Esophagus (tissue), 2 donors: ENCODE data around the gene KCTD1. TPM values are rescaled to one million over a fixed set of nuclear protein-coding genes. Genes with fewer than 3 reads are reported as not detected.
A peak's percentile ranks its signal among the peaks of the same experiment; 100 is the strongest.

Experiments used
- H3K27ac ChIP-seq, 2 donors: one replicate each; pipeline ENCODE4 v1.5.1; 2013; ENCODE audit warnings: low read depth in 2 of 2, mild to moderate bottlenecking in 2 of 2, inconsistent platforms in 1 of 2, low read length in 1 of 2, moderate library complexity in 1 of 2
- H3K27me3 ChIP-seq, 2 donors: one replicate each; pipeline ENCODE4 v1.6.1; 2013; ENCODE audit warnings: low read length in 2 of 2, control low read depth in 1 of 2, mild to moderate bottlenecking in 1 of 2; ENCODE audit not compliant: insufficient read depth in 2 of 2, control insufficient read depth in 1 of 2
- H3K36me3 ChIP-seq, 2 donors: one replicate each; pipeline ENCODE4 v1.6.1; 2013; ENCODE audit warnings: low read length in 1 of 2; ENCODE audit not compliant: control insufficient read depth in 2 of 2, insufficient read depth in 2 of 2
- H3K4me1 ChIP-seq, 2 donors: one replicate each; pipeline ENCODE4 v1.6.1; 2013; ENCODE audit warnings: low read length in 1 of 2; ENCODE audit not compliant: control insufficient read depth in 2 of 2, insufficient read depth in 2 of 2
- H3K4me3 ChIP-seq, 2 donors: one replicate each; pipeline ENCODE4 v1.5.1; 2013; ENCODE audit warnings: low read length in 2 of 2, mild to moderate bottlenecking in 2 of 2, low read depth in 1 of 2, moderate library complexity in 1 of 2
- H3K9me3 ChIP-seq, 2 donors: one replicate each; pipeline ENCODE4 v1.6.1; 2013; ENCODE audit warnings: mild to moderate bottlenecking in 2 of 2, low read depth in 1 of 2, low read length in 1 of 2, moderate library complexity in 1 of 2; ENCODE audit not compliant: control insufficient read depth in 2 of 2, insufficient read depth in 1 of 2
- WGBS, 2 donors: extraction: QIAGEN DNeasy Blood & Tissue Kit; methylation state at CpG; one replicate each; pipeline ENCODE4 v1.1.7; 2013; 5-methylcytosine and 5-hydroxymethylcytosine counted together
- polyA plus RNA-seq, 2 donors: library from polyadenylated mRNA; stranded (reverse); fragments of 200-250 nt; gene quantifications; one replicate each; pipeline ENCODE4 v1.2.3, GENCODE V29; 2013
- donor health status: healthy with polysubstance abuse.
- donor health status: Bipolar disorder and iron deficiency.

The KCTD1 gene
- polyA plus RNA-seq, 2 donors = 47.4 to 51.8 TPM

DNA sequence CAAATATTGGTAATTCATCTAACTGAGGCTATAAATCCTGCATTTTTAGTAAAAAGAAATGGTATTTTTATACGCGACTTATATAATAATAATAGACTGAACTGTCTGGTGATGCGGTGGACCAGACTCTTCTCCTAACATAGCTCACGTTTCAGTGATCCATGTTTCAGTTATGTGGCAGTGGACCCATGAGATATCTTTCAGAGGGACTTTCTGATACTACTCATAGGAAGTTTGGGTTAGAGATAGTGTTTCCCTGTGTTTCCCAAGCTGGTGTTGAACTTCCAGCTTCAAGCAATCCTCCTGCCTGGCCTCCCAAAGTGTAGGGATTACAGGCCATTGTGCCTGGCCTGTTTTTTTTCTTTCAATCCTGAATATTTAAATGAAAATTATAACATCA is 59.2 kb downstream of the KCTD1 start:
- peaks cover 0 to 3% of the 10 kb centered on the region in 2 donors for H3K36me3 ChIP-seq
- H3K9me3 ChIP-seq = no peaks in the 10 kb centered on the region
- no peaks in the 10 kb centered on the region for H3K27me3 ChIP-seq
- H3K27ac ChIP-seq = no peak overlapping the region
- peaks cover 2 to 6% of the 10 kb centered on the region in 2 donors for H3K4me1 ChIP-seq
- 92 to 93% methylated on average over 4 of the region's 4 CpGs for WGBS, 2 donors
- no peak overlapping the region for H3K4me3 ChIP-seq

DNA sequence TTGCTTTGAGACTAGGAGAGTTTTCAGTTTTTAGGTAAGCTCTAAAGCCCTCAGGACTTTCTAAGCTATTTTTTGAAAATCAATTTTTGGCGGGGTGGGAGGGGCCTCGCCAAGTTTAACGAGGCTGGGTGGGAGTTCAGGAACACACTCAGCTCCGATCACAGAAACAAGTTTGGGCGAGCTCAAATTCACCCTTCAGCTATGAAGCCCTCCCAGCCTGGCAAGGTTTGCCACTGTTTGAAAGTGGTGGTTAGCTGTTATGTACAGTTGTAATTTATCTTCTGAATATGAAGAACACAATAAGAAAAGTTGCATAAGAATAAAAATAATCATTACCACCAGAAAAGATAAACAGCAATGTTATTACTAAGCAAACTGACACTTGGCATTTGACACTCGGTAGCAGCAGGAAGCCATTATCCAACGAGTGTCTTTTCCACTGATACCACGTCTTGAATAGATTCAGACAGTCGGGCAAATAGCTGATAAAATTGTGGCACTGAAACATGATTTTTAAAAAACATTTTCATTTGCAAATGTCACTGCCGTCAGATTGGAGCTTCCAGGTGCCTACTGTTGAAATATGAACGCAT is 59.8 kb downstream of the KCTD1 start:
- peak overlapping the region in 1 of 2 donors; percentile 28 for H3K27ac ChIP-seq
- 45 to 54% methylated on average over 11 of the region's 11 CpGs for WGBS, 2 donors

DNA sequence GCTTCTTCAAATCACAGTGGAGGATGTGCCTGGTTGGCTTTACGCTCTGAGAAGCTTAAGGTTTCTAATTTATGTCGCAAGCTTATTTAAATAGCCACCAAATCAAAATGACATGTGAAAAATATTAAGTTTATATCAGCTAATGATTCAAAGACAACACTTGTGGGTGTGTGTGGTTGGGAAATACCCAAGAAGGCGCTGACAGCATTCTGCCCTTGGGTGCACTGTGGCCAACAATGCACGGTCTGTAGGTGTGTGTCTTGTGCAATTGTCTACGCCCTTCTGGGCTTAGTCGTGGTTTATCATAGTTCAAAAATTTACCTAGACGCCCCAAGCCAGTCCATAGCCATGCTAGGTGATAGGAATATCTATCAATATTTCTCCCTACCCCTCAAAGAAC is 60.9 kb downstream of the KCTD1 start:
- Histone ChIP-seq H3K4me3 (no peak overlapping the region), H3K9me3 (no peaks in the 10 kb centered on the region), H3K36me3 (peaks cover 0 to 3% of the 10 kb centered on the region in 2 donors), H3K27ac (peak overlapping the region; percentile 24 to 36), H3K27me3 (no peaks in the 10 kb centered on the region), H3K4me1 (peaks cover 3 to 6% of the 10 kb centered on the region in 2 donors)
- 40 to 55% methylated on average over 7 of the region's 7 CpGs for WGBS, 2 donors

More for the DNA sequence above, 59.8 kb downstream of the KCTD1 start:
- H3K36me3 ChIP-seq = peaks cover 0 to 3% of the 10 kb centered on the region in 2 donors
- H3K27me3 ChIP-seq = no peaks in the 10 kb centered on the region
- no peaks in the 10 kb centered on the region for H3K9me3 ChIP-seq
- H3K4me3 ChIP-seq = no peak overlapping the region
- H3K4me1 ChIP-seq = peaks cover 2 to 6% of the 10 kb centered on the region in 2 donors

DNA sequence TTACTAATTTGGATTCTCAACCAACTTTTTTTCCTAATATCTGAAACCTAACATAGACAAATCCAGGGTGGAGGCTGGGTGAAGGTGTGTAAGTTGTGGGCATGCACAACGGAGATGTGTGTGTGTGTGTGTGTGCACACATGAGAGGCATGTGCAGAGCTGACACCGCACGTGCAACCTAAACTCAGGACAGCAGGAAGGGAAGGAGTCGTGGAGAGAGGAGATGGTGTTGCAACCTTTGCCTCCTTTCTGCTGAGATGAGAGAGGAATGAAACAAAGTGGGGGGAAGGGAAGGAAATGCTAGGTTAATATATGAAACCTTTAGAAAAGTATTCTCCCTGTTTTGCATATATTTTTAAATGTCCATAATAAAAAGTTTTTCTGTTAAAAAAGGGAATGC is 64.7 kb downstream of the KCTD1 start:
- no peaks in the 10 kb centered on the region for H3K27me3 ChIP-seq
- 84% methylated on average over 4 of the region's 4 CpGs for WGBS, 2 donors
- no peak overlapping the region for H3K4me3 ChIP-seq
- H3K9me3 ChIP-seq = no peaks in the 10 kb centered on the region
- H3K27ac ChIP-seq = no peak overlapping the region
- peaks cover 2 to 3% of the 10 kb centered on the region in 2 donors for H3K36me3 ChIP-seq
- H3K4me1 ChIP-seq = peaks cover 2 to 5% of the 10 kb centered on the region in 2 donors

DNA sequence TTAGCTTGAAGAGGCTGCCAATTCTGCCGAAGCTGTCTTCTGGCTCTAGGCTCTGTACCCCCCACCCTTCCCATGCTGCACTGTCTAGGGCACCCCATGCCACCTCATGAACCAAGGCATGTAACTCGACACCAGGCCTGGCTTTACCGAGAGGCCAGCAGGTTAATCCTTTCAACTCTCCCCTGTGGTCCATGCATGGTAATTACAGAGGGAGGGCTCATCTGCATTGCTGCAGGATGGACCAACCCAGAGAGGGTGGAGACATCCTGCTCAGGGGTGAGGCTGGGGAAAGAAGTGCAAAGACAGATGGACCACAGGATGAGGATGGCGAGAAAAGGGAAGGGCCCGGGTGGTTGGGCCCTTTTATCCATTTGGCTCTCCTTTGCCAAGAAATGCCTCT is 65.8 kb downstream of the KCTD1 start:
- Histone ChIP-seq H3K27me3 (no peaks in the 10 kb centered on the region), H3K4me1 (peaks cover 2% of the 10 kb centered on the region in 2 donors), H3K27ac (no peak overlapping the region), H3K4me3 (no peak overlapping the region), H3K9me3 (no peaks in the 10 kb centered on the region), H3K36me3 (peaks cover 2 to 3% of the 10 kb centered on the region in 2 donors)
- WGBS, 2 donors = 66 to 72% methylated on average over 5 of the region's 5 CpGs

DNA sequence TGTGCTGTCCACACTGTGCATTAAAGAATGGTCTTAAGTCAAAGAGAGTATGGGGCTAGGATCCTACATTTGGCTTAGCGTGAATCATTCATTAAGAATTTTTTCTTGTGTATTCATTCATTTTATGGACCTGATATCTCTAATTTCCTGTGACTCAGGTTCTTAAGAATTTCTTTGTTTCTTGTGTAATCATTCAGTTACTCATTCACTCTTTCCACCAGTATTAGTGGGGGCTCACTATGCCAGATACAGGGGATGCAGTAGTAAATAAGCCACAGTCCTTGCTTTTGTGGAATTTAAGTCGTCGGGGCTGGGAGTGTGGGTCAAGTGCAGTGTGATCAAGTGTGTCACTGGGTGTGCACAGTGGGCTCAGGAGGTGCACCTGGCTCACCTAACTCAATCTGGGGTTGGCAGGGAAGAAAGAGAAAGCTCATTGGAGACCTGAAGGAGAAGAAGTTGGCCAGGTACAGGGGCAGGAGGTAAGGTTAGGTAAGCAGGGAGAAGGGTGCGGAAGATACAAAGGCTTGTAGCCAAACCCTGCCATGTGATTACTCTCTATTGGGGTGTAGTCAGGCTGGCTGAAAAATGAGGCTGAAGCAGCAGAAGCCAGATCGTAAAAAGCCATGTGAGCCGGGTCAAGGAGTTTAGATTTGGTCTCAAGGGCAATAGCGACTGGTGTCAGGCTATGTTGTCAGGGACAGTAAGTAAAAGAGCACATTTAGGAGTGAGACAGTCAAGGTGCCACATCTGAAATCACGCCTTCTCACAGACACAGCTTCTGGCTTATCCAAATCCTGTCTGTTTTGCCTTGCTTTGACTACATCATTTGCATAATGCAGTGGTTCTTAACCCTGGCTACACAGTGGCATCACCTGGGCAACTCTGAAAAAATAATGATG is 67.2 kb downstream of the KCTD1 start:
- H3K4me1 ChIP-seq = peaks cover 2% of the 10 kb centered on the region in 2 donors
- H3K27ac ChIP-seq = peak overlapping the region in 1 of 2 donors; percentile 85
- 58 to 72% methylated on average over 8 of the region's 8 CpGs for WGBS, 2 donors
- no peaks in the 10 kb centered on the region for H3K27me3 ChIP-seq
- H3K36me3 ChIP-seq = peaks cover 2 to 3% of the 10 kb centered on the region in 2 donors
- no peaks in the 10 kb centered on the region for H3K9me3 ChIP-seq
- H3K4me3 ChIP-seq = no peak overlapping the region

DNA sequence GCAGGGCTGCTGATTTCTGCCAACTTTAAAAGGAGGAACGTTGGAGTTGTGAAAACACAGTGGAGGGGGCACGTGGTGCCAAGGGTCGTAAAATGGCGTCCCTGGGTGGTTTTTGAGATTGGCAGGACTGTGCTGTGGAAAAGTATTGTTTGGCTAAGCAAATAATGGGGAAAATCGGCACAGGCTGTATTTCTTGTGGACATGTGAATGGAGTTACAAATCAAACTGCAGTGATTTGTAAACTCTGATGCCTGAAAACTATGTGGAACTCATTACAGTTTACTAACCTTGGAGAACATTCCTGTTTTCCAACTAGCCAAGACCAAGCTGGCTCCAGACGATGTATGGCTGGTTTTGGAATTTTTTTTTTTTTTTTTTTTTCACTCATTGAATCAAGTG is 68.7 kb downstream of the KCTD1 start:
- H3K4me3 ChIP-seq = no peak overlapping the region
- peaks cover 2% of the 10 kb centered on the region in 2 donors for H3K4me1 ChIP-seq
- 63 to 65% methylated on average over 6 of the region's 6 CpGs for WGBS, 2 donors
- peaks cover 2% of the 10 kb centered on the region in 2 donors for H3K36me3 ChIP-seq
- no peaks in the 10 kb centered on the region for H3K27me3 ChIP-seq
- H3K27ac ChIP-seq = no peak overlapping the region
- H3K9me3 ChIP-seq = no peaks in the 10 kb centered on the region

DNA sequence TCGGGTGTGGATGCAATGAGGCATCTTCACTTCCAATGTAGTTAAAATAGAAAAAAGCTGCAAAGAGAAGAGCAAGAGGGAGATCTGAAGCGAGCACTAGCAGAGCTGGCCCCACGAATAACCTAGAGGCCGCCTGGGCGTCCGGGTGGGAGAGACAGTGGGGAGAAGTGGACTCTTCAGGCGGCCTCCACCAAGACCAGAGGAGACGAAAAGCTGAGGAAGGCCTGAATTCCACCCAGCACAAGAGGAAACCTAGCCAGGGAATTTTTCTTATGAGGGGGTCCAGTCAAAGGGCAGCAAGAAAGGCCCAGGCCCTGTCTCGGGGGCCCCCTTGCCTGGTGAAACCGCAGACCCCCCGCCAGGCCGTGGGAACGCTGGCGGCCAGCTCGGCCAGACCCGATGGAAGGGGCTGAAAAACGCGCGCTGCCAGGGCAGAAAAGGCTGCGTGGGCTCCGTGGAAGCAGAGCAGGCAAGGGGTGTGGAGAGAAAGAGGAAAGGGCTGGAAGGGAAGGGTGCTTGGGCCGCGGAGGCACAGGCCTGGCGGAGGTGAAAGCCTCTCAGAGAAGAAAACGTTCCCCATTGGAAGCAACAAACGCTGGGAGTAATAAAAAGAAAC is 69.2 kb downstream of the KCTD1 start:
- WGBS, 2 donors = 88 to 89% methylated on average over 26 of the region's 26 CpGs
- Histone ChIP-seq H3K4me1 (peaks cover 2% of the 10 kb centered on the region in 2 donors), H3K27me3 (no peaks in the 10 kb centered on the region), H3K4me3 (no peak overlapping the region), H3K36me3 (peaks cover 0 to 2% of the 10 kb centered on the region in 2 donors), H3K9me3 (no peaks in the 10 kb centered on the region), H3K27ac (no peak overlapping the region)

DNA sequence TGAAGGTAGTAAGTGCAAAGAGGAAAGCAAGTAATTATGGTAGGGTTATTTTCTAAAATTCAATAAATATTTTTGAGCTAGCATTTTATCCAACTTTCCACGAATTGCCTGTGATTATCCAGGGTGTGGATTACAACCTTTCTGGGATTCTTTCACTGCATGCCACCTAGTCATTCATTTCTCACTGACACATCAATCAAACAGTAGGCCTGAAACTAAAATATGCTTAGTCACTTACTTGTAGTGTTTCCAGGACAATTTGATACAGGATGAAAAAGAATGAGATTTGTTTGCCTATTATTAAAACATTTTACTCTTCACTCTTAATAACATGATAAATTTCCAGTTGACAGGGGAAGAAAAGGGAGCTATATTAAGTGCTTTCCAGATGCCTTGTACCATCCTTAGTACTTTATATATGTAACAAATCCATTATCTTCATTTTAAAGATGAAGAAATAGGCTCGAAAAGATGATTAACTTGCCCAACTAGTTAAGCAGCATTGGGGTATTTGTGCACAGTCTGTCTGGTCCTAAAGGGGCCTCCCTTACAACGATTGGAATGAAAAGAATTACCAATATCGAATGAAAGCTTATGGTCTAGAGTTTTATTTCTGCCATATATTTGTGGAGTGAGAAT is 70.4 kb downstream of the KCTD1 start:
- H3K27me3 ChIP-seq = no peaks in the 10 kb centered on the region
- no peak overlapping the region for H3K4me3 ChIP-seq
- no peaks in the 10 kb centered on the region for H3K9me3 ChIP-seq
- no peak overlapping the region for H3K27ac ChIP-seq
- WGBS, 2 donors = 50 to 60% methylated on average over 4 of the region's 4 CpGs
- peaks cover 0 to 2% of the 10 kb centered on the region in 2 donors for H3K36me3 ChIP-seq
- peaks cover 2% of the 10 kb centered on the region in 2 donors for H3K4me1 ChIP-seq
